Measurements from ENCODE around the gene EML6. TPM values are rescaled to one million over a fixed set of nuclear protein-coding genes. Genes with fewer than 3 reads are reported as not detected.

EML6 gene
- total and polyA plus RNA-seq, 2 of the 8 experiments (the other 6 are each of a cell fraction or from before 2014, with no cell fraction given), result 1.2 to 1.6 TPM

GRCh38 chr2:54752439-54752838 is 29.0 kb downstream of the EML6 start:
- Histone ChIP-seq H4K20me1 (replicated peaks in 1 of 2; ENCODE audit: control insufficient read depth in 1 of 2, insufficient read depth in 2 of 2, low read length in 2 of 2) (no peaks in the 10 kb centered on the region), H3K14ac (ENCODE audit: insufficient read length) (no peak overlapping the region), H2BK120ac (replicated peaks; ENCODE audit: low read depth, low read length) (no peak overlapping the region), H2BK20ac (ENCODE audit: low read length) (no peak overlapping the region), H3K23me2 (ENCODE audit: low read depth, low read length) (no peaks in the 10 kb centered on the region), H2BK12ac (ENCODE audit: low read depth, low read length) (no peak overlapping the region), H2AFZ (ENCODE audit: low read length) (no peak overlapping the region), H3K36me3 (ENCODE audit: control insufficient read depth in 2 of 4, insufficient read depth in 4 of 4, low read length in 3 of 4) (no peaks in the 10 kb centered on the region), H3K4me3 (ENCODE audit: extremely low read depth in 1 of 4, insufficient read depth in 2 of 4, low read depth in 3 of 4, low read length in 4 of 4) (no peak overlapping the region), H3K4ac (replicated peaks; ENCODE audit: insufficient read length, low read depth, low read length) (no peak overlapping the region), H3K4me1 (replicated peaks in 1 of 4; ENCODE audit: control insufficient read depth in 3 of 4, insufficient read depth in 4 of 4, low read length in 3 of 4) (peaks cover 2 to 4% (median 3%) of the 10 kb centered on the region in 4 experiments; a peak in 5 of 7 replicates), H3K18ac (ENCODE audit: extremely low read depth, low read length) (no peak overlapping the region), H3K56ac (replicated peaks; ENCODE audit: insufficient read length, low read depth, low read length) (no peak overlapping the region), H4K5ac (ENCODE audit: insufficient read length, low read depth, low read length) (no peak overlapping the region), H3K27ac (ENCODE audit: low read depth, low read length) (no peak overlapping the region), H3K4me2 (ENCODE audit: insufficient read depth in 1 of 2, low read depth in 2 of 2, low read length in 2 of 2) (no peak overlapping the region), H3K9ac (replicated peaks in 1 of 4; ENCODE audit: extremely low read depth in 1 of 4, low read depth in 3 of 4, low read length in 3 of 4) (no peak overlapping the region), H3K27me3 (replicated peaks in 1 of 4; ENCODE audit: control insufficient read depth in 3 of 4, extremely low read depth in 1 of 4, insufficient read depth in 3 of 4, low read length in 3 of 4) (no peaks in the 10 kb centered on the region), H3K9me3 (ENCODE audit: insufficient read depth in 2 of 2, low read depth in 1 of 2, low read length in 1 of 2) (no peaks in the 10 kb centered on the region), H2AK5ac (ENCODE audit: low read depth, low read length) (no peak overlapping the region), H3K79me2 (ENCODE audit: control insufficient read depth in 1 of 2, insufficient read depth in 2 of 2, low read length in 2 of 2) (no peaks in the 10 kb centered on the region), H4K91ac (replicated peaks; ENCODE audit: insufficient read length, low read length) (no peak overlapping the region), H2BK5ac (ENCODE audit: low read depth, low read length) (no peak overlapping the region), H3K23ac (ENCODE audit: insufficient read length) (no peak overlapping the region), H3K79me1 (ENCODE audit: low read depth, low read length) (no peaks in the 10 kb centered on the region), H4K8ac (ENCODE audit: extremely low read depth, insufficient read depth, low read length) (no peak overlapping the region), H2BK15ac (ENCODE audit: low read length) (no peak overlapping the region)
- no peak for FAIRE-seq
- ChIA-PET CTCF (ENCODE audit: partially characterized antibody) (no interaction called here), POLR2A (ENCODE audit: partially characterized antibody) (no interaction called here)
- WGBS, 2 experiments (ENCODE audit: extremely low coverage in 1 of 2, insufficient coverage in 1 of 2, insufficient read length in 1 of 2, insufficient replicate concordance in 2 of 2, low coverage in 1 of 2, low lambda C conversion rate in 2 of 2, missing lambda C conversion rate in 1 of 2), result 84% methylated on average over 1 of the region's 1 CpG; no CpG with 5 or more reads in 1 of the 2 experiments
- no peak for DNase-seq (ENCODE audit: low read depth in 1 of 2, low spot score in 2 of 2)
- TF ChIP-seq RBBP5 (IDR thresholded peaks at IDR 0.05; ENCODE audit: borderline replicate concordance, low read depth, low read length), result no peak
- 0 out of 2 replicates have a peak, but pooled peaks have one; percentile 19 for TF ChIP-seq KDM1A (IDR thresholded peaks at IDR 0.05; ENCODE audit: borderline replicate concordance, low read length)
